HG03196 (cell line): ENCODE data around the gene ZDHHC16.
"Not testable (repeated sequence)": the region's sequence is repeated elsewhere in the genome, so short reads cannot be mapped to it uniquely, and the experiment has no call there.

Experiments used
- ATAC-seq: cut with Tn5 transposase; IDR thresholded peaks from one replicate; pipeline ENCODE4 v1.9.1; 2021; ENCODE audit not compliant: unreplicated experiment

ZDHHC16 gene

DNA sequence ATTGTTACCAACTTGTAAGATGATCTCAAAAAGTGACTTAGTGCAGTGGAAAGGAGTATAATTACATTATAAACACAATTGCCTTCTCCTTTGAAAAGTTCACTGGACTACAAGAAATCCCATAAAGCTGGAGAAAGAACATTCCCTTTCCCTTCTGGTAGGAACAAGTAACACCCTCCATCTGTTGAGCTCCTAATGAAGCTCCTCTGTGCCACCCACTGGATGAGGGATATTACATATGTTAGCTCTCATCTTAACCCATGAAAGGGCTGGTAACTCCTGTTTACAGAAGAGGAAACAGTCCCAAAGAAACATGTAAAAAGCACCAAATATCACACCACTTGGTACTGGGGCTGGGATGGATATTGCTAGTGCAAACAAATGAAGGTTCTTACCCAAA, 11.9 kb upstream of the ZDHHC16 start:
- no peak for ATAC-seq

DNA sequence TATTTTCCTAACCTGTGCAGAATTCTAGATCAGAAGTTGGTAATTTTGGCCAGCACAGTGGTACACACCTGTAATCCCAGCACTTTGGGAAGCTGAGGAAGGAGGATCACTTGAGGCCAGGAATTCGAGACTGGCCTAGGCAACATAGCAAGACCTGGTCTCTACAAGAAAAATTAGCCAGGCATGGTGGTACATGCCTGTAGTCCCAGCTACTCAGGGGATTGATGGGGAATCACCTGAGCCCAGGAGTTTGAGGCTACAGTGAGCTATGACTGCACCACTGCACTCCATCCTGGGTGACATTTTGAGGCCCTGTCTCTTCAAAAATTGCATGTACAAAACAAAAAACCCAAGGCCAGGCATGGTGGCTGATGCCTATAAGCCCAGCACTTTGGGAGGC, 11.4 kb upstream of the ZDHHC16 start:
- no peak for ATAC-seq

DNA sequence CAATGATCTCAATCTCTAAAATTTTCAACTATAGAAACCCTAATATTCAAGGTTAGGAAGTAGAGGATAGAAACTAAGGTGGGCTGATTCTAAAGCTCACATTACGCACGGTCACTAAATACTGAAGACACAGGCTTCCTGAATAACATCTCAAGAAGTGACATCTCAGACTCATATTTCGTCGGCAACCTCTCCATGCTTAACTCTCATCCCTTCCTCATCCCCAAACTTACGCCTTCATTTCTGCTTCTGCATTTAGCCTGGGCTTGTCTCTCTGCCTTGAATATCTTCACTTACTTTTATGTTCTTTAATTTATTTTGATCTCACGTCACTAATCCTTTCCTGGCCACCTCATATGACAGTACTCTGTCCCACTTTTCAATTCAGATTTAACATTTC, 10.8 kb upstream of the ZDHHC16 start:
- ATAC-seq = no peak

DNA sequence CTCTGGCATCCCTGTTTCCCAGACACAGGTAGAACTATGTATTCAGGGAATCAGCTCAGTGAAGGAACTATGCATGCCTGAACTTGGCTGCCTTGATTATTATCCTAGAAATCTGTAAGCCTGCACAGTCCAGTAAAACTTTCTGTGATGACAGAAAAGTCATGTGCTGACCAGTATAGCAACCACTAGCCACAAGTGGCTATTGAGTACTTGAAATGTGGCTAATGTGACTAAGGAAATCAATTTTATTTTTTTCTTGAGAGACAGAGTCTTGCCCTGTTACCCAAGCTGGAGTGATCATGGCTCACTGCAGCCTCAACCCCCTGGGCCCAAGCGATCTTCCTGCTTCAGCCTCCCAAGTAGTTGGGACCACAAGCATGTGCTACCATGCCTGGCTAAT, 3.7 kb upstream of the ZDHHC16 start:
- ATAC-seq = no peak

DNA sequence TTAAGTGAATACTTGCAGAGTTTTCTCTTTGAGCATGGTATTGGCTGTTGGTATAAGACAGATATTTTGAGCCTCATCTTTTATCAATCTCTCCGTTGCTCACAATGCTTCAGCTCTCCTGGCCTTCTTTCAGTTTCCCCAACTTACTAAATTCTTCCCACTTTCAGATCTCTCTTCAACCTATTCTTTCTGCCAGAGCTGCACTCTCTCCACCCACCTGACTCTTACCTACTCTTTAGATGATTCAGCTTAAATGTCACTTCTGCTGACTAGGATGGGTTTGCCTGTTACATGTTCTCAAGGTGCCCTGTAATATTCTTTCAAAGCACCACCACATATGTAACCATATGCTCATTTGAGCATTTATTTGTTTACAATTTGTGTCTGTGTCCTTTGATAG, 1.8 kb upstream of the ZDHHC16 start:
- ATAC-seq = no peak

DNA sequence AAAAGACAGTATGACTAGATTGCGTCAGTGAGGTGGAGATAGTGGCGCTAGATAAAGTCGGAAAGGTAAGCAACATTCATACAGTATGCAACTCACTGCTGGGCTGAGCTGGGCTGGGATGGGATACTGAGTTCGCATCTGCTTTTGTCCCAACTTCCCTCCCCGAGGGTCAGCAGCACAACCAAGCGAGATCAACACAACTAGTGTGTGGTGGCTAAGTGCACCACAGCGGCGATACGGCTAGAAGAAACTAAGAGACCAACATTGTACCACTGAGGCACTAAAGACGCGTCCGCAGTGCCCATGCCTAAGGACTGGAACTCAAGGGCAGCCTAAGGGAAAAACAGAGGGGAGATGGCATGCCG, 636 bp upstream of the ZDHHC16 start:
- ATAC-seq = peak; percentile 2

DNA sequence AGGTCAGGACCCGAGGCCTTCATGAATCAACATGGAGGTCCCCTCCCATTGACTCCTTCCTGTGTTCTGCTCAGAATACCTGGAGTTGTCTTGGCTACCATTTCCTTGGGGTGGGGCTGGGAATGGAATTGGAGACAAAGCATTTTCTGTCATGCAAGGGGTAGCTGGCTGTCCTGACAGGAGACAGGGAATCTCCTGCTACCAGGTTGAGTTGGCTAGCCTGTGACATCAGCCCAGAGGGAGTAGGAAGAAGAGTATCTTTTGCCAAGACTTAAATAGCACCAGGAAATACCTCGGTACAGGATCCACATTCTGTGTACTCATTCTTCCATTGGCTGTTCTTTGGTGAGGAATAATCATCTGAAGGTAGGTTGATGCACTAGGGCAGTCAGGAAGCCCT, 4.9 kb downstream of the ZDHHC16 start:
- no peak for ATAC-seq

DNA sequence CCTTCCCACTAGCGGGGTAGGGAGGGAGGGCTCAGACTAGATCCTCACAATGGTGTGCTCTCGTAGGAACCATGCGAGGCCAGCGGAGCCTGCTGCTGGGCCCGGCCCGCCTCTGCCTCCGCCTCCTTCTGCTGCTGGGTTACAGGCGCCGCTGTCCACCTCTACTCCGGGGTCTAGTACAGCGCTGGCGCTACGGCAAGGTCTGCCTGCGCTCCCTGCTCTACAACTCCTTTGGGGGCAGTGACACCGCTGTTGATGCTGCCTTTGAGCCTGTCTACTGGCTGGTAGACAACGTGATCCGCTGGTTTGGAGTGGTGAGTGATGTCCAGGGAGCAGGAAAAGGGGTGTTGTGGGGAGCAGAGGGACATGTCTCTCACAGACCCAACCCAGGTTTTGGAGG, 5.6 kb downstream of the ZDHHC16 start:
- ATAC-seq = no peak

DNA sequence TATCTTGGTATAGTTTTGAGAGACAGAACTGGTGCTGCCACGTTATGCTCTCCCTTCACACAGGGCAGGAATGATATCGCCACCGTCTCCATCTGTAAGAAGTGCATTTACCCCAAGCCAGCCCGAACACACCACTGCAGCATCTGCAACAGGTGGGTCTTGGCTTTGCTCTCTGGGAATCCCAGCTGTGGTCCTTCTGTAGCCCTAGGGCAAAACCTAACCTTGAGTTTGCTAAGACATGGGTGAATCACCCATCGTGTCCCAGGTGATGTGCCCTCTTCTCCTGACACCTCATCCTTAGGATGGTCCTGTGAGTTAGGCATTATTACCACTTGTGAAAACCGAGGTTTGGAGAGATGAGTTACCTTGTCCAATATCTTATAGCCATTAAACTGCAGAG, 6.4 kb downstream of the ZDHHC16 start:
- ATAC-seq = no peak

DNA sequence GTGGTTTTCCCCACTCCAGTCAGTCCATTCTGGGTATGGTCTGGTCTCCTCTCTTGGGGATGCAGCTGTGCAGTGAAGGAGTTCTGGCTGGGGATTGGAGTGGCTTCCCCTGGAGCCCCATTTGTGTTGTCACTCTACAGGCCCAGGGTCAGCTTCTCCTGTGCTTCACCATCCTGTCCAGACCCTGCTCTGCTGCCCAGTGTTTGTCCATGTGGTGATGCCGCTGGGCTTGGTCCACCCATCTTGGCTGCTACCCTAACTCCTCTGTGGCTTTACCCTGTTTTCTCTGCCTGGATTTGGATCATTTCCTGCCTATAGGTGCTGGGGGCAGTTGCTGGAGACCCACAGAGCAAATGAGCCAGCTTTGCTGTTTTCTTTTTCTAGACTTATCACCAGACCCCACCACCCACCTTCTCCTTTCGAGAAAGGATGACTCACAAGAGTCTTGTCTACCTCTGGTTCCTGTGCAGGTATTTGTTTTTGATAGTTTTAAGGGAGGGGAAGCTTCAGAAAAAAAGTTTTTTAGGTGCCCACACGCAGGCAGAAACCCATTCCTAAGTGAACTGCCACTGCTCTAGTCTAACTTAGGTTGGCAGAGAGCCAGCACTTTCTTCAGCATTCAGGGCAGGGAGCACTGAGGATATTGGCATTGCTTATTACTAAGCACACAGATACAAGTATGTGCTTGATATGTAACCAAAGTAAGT, 8.5 kb downstream of the ZDHHC16 start:
- no peak for ATAC-seq

DNA sequence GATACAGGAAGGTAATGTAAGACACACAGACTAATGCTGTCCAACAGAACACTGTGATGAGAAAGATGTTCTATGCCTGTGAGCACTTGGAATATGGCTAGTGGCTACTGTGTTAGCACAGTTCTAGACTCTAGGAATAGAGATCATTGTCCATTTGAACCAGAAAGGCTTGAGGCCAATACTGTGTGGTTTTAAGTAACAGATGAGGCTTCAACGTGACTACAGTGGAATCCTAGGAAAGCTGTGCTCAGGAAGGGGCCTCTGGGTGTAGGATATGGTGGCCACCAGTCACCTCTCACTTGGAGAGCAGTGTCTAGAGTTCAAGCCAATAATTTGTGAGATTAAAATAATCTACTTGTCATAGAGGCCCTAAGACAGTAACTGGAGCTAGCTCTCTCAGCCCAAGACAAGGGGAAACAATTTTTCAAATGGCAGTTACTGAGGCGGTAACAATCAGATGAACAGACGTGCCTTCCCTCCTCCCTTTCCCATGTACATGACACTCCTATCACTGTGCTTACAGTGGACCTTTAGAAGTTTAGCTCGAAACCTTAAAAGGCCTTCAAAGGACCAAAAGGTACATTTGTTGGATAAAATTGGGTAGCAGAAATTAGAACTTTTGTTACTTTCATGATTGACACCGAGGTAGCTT, 10.2 kb downstream of the ZDHHC16 start:
- no peak for ATAC-seq

DNA sequence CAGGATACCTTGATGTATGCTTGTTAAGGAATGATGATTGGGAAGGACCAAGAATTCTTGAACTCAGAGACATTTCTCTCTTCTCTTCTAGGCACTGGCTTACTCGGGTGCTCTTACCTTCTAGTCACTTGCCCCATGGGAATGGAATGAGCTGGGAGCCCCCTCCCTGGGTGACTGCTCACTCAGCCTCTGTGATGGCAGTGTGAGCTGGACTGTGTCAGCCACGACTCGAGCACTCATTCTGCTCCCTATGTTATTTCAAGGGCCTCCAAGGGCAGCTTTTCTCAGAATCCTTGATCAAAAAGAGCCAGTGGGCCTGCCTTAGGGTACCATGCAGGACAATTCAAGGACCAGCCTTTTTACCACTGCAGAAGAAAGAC, 10.7 kb downstream of the ZDHHC16 start:
- ATAC-seq = no peak

DNA sequence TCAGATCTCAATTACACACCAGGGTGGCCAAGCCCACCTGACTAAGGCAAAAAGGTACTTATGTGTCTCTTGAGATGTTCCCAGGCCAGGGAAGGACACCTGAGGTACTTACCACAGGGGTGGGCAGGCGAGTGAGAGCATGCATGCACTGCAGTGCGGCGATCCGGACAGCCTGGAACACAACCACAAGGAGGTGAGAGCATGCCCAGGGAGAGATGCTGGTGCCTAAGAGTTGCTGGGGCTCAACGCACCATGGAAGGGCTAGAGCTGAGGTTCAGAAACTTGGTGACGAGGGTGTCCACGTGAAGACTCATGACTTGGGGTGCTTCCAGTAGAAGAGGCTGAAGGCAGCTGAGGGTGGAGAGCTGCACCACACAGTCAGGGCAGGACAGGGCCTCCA, 13.1 kb downstream of the ZDHHC16 start:
- ATAC-seq = no peak

DNA sequence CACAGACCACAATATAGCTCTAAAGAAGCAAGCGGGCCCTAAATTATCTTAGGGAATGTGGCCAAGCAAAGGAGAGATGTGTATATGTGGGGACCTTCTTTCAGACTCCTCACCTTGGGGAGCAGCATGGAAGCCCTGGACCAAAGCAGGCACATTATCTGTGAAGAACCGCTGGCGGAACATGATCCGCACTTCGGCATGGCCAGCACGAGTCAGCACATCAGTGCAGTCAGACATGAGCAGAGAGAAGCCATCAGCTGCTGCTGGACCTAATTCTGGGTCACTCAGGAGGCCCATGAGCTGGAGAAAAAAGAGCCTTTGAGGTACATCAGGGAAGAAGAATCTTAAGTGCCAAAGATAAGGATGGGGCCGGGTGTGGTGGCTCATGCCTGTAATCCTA, 14.0 kb downstream of the ZDHHC16 start:
- no peak for ATAC-seq

DNA sequence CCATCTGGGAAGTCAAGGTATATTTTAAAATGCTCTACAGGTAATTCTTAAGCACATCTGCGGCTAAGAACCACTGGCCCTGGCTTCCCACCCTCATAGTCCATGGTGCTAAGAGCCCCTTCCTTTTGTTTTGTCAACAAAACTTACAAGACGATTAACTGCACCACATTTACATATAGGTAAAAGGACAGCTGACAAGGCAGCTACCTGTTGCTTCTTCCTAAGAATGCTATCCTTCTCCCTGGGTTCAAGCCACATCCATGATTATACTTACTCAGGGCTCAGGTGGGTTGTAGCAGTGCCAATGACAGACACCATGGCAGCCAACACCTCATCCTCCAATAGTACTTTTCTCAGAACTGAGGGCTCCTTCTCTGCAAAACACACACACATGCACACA, 16.3 kb downstream of the ZDHHC16 start:
- ATAC-seq = no peak

DNA sequence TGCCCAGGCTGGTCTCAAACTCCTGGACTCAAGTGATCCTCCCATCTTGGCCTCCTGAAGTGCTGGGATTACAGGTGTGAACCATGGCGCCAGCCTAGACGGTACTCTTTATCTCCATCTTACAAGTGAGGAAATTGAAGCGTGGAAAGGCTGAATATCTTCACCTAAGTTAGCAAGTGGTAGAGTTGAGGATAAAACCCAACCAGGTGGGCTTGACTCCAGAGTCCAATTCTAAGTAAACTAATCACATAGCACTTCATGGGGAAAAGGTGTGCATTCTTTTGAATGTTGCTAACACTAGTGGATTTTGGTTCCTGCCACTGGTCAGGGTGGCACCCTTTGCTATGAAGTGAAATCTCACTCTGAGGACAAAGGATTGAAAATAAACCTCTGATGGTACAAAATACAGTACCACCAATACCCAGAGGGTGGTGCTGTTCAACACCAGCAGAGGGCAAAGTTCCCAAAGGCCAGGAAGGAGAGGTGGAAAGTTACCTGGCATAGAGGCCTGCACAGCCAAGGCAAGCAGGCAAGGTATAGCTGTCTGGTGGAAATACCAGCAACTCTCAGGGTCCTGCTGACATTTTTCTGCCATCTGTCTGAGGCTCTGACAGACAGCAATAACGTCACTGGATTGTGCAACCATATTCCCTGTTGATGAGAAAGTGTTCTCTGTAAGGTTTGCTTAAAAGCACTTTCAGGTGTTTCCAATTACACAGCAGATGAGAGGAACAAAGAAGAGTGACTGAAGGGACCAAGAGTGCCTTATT, 17.6 kb downstream of the ZDHHC16 start:
- ATAC-seq = no peak

DNA sequence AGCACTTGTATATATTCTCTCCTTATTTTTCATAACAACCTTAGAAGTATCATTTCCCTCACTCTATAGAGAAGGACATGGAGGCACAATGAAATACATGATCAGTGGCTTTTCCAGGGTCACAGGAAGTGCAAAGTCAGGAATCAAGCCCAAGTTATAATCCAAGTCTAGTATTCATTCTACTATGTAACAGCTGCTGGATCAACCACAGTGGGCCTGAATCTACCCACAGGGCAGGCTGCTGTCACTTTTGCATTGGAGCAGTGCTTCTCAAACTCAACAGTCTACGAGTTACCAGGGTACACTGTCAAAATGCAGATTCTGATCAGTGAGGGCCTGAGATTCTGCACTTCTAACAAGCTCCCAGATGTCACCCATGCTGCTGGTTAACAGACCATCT, 18.3 kb downstream of the ZDHHC16 start:
- no peak for ATAC-seq

DNA sequence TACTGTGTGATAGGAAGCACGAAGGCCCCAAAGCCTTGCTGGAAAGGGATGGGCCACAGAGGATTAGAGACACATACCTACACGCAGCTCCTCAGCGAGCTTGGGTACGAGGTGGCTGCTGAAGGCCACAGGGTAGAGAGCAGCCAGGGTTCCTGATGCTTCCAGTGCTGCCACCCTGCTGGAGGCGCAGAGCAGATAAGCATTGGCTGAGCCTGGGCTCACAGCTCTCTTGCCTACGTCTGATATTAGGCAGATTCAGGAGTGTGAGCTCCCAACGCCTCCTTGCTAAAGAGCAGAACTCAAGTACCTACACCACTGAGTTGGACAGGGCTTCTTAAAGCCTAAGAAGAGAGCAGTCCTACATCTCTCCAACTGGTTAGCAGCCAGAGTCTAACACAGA, 20.0 kb downstream of the ZDHHC16 start:
- ATAC-seq = no peak

DNA sequence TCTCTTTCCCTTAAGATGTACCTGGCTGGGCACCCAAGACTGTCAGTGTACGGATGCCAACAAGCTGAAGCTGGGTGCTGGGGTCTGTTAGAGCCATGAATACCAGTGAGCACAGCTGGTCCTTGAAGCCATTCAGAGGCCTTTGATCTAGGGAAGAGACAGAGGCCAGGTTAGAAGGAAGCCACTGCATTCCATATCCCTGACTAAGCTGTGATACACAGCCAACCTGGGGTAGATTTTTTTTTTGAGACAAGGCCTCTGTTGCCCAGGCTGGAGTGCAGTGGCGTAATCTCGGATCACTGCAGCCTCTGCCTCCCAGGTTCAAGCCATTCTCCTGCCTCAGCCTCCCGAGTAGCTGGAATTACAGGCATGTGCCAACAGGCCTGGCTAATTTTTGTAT, 20.8 kb downstream of the ZDHHC16 start:
- no peak for ATAC-seq

DNA sequence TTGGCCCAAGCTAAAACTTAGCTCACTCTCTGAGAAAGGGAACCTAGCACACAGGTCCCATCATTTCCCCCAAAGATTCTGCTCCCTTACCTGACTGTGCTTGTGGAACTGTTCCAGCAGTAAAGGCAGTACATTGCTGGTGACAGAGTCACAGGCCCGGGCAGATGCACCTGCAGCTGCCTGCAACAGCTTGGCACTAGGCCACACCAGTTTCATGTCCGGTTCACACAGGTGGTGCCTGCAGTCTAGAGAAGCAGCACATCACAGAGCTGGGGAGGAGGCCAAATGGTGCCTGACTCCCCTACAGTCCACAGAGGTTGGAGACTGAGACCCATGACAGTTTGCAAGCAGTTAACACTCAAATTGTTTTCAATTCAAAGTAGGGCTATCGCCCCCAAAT, 22.2 kb downstream of the ZDHHC16 start:
- no peak for ATAC-seq

DNA sequence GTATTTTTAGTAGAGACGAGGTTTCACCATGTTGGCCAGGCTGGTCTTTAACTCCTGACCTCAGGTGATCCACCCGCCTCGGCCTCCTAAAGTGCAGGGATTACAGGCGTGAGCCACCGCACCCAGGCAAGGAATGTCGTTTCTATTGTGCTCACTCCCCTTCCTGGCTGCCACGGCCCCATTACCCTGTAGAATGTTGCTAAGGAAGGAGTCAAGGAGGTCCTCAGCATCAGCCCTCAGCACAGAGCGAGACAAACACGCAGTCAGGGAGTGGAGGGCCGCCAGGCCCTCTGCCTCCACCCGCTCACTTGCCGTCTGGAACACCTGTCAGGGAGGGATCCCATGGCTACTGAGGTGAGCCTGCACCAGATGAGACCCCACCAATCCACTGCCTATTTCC, 22.8 kb downstream of the ZDHHC16 start:
- not testable (repeated sequence) for ATAC-seq

DNA sequence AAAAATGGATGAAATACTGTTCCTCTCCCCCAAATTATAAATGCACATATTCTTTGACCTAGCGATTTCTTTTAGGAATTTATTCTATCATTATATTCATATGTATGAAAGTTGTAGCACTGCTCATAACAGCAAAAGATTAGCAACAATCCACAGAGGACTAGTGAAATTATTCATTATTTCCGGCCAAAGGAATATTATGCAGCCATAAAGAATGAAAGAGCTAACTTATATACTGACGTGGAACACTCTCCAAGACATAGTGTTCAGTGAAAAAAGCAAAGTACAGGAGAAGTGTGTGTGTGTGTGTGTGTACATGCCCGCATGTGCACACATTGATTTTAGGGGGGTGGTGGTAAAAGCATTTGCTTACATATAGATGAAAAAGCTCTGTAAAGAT, 28.9 kb downstream of the ZDHHC16 start:
- ATAC-seq = no peak
